ENCODE results near the gene MSH6.

Gene MSH6

GRCh38 chr2:47782671-47783485, at the start of gene MSH6:
Gene MSH6, plus strand, starts transcription at chr2:47783145. Its CDS starts 89 bp downstream, at chr2:47783234.
- DNase-seq (ENCODE audit: low read depth), result peak; percentile 83

- DNase-seq (ENCODE audit: low read depth), result no peak
These were observed 47.6 kb upstream of the MSH6 start for GRCh38 chr2:47735136-47735869.

GRCh38 chr2:47735912-47736311, 47.0 kb upstream of the MSH6 start:
- DNase-seq (ENCODE audit: low read depth), result no peak

- no peak for DNase-seq (ENCODE audit: low read depth)
These were observed 45.6 kb upstream of the MSH6 start for GRCh38 chr2:47737191-47737975.

- no peak for DNase-seq (ENCODE audit: low read depth)
These were observed 44.6 kb upstream of the MSH6 start for GRCh38 chr2:47738331-47738730.

GRCh38 chr2:47741101-47741500, 41.8 kb upstream of the MSH6 start:
- no peak for DNase-seq (ENCODE audit: low read depth)

- no peak for DNase-seq (ENCODE audit: low read depth)
These were observed 41.3 kb upstream of the MSH6 start for GRCh38 chr2:47741637-47742036.

- DNase-seq (ENCODE audit: low read depth), result no peak
These were observed 38.9 kb upstream of the MSH6 start for GRCh38 chr2:47744074-47744473.

GRCh38 chr2:47747878-47748277, 35.1 kb upstream of the MSH6 start:
- no peak for DNase-seq (ENCODE audit: low read depth)

- no peak for DNase-seq (ENCODE audit: low read depth)
These were observed 31.0 kb upstream of the MSH6 start for GRCh38 chr2:47751856-47752414.

- DNase-seq (ENCODE audit: low read depth), result no peak
These were observed 15.5 kb upstream of the MSH6 start for GRCh38 chr2:47767497-47767844.

GRCh38 chr2:47767880-47768609, 14.9 kb upstream of the MSH6 start:
- DNase-seq (ENCODE audit: low read depth), result no peak

- no peak for DNase-seq (ENCODE audit: low read depth)
These were observed 13.6 kb upstream of the MSH6 start for GRCh38 chr2:47769318-47769717.

GRCh38 chr2:47771211-47771610, 11.7 kb upstream of the MSH6 start:
- peak; percentile 91 for DNase-seq (ENCODE audit: low read depth)

- no peak for DNase-seq (ENCODE audit: low read depth)
These were observed 10.6 kb upstream of the MSH6 start for GRCh38 chr2:47772343-47772742.

- no peak for DNase-seq (ENCODE audit: low read depth)
These were observed 8.4 kb upstream of the MSH6 start for GRCh38 chr2:47774567-47774966.

- no peak for DNase-seq (ENCODE audit: low read depth)
These were observed 5.5 kb upstream of the MSH6 start for GRCh38 chr2:47777277-47777937.

GRCh38 chr2:47778698-47779425, 4.1 kb upstream of the MSH6 start:
- DNase-seq (ENCODE audit: low read depth), result no peak

GRCh38 chr2:47779426-47779790, 3.5 kb upstream of the MSH6 start:
- DNase-seq (ENCODE audit: low read depth), result no peak

- DNase-seq (ENCODE audit: low read depth), result no peak
These were observed 619 bp upstream of the MSH6 start for GRCh38 chr2:47782381-47782670.

All from stromal cell of bone marrow (primary cell).